Hematopoietic multipotent progenitor cell treated with erythropoietin and hydrocortisone succinate and interleukin-3 and kit ligand, for 4 days (in vitro differentiated cells): Measurements from ENCODE around the gene CCDC107.

Experiments
- DNase-seq: peaks from one replicate; pipeline ENCODE4 v3.0.0-alpha.2; 2015

CCDC107 gene

GRCh38 chr9:35686222-35687203 is 28.4 kb downstream of the CCDC107 start:
- DNase-seq, result no peak

GRCh38 chr9:35687306-35687705 is 29.2 kb downstream of the CCDC107 start:
- DNase-seq, result no peak

GRCh38 chr9:35687972-35688557 is 30.0 kb downstream of the CCDC107 start:
- no peak for DNase-seq

GRCh38 chr9:35688558-35689541 is 30.8 kb downstream of the CCDC107 start:
- peak; percentile 40 for DNase-seq

- DNase-seq, result no peak
Observed at GRCh38 chr9:35689542-35690293, 31.6 kb downstream of the CCDC107 start, which contains the start of gene TPM2. Gene TPM2, minus strand, starts transcription at chr9:35689925. Its CDS starts 108 bp downstream, at chr9:35689817.

GRCh38 chr9:35690294-35690613 is 32.2 kb downstream of the CCDC107 start:
- no peak for DNase-seq

- DNase-seq, result peak; percentile 68
Observed at GRCh38 chr9:35690614-35691333, 32.7 kb downstream of the CCDC107 start.

- no peak for DNase-seq
Observed at GRCh38 chr9:35691334-35691650, 33.2 kb downstream of the CCDC107 start.

- DNase-seq, result no peak
Observed at GRCh38 chr9:35691757-35692301, 33.7 kb downstream of the CCDC107 start.

GRCh38 chr9:35695943-35696401 is 37.9 kb downstream of the CCDC107 start:
- no peak for DNase-seq

- DNase-seq, result peak; percentile 75
Observed at GRCh38 chr9:35696520-35697215, 38.6 kb downstream of the CCDC107 start.

- no peak for DNase-seq
Observed at GRCh38 chr9:35697486-35697885, 39.4 kb downstream of the CCDC107 start.

- DNase-seq, result no peak
Observed at GRCh38 chr9:35698231-35698630, 40.1 kb downstream of the CCDC107 start.

GRCh38 chr9:35700031-35700430 is 41.9 kb downstream of the CCDC107 start:
- DNase-seq, result no peak

- no peak for DNase-seq
Observed at GRCh38 chr9:35700942-35701341, 42.9 kb downstream of the CCDC107 start.

GRCh38 chr9:35702696-35703095 is 44.6 kb downstream of the CCDC107 start:
- DNase-seq, result no peak

- DNase-seq, result no peak
Observed at GRCh38 chr9:35703906-35704672, 46.0 kb downstream of the CCDC107 start.

- DNase-seq, result no peak
Observed at GRCh38 chr9:35705372-35705771, 47.3 kb downstream of the CCDC107 start.

GRCh38 chr9:35705836-35706430 is 47.8 kb downstream of the CCDC107 start:
- DNase-seq, result no peak
